Measurements from ENCODE around the gene NRXN2. TPM values are rescaled to one million over a fixed set of nuclear protein-coding genes. Genes with fewer than 3 reads are reported as not detected.

Gene NRXN2
- polyA plus RNA-seq, 3 donors, result 1.2 to 4.6 (median 2.7) TPM

DNA sequence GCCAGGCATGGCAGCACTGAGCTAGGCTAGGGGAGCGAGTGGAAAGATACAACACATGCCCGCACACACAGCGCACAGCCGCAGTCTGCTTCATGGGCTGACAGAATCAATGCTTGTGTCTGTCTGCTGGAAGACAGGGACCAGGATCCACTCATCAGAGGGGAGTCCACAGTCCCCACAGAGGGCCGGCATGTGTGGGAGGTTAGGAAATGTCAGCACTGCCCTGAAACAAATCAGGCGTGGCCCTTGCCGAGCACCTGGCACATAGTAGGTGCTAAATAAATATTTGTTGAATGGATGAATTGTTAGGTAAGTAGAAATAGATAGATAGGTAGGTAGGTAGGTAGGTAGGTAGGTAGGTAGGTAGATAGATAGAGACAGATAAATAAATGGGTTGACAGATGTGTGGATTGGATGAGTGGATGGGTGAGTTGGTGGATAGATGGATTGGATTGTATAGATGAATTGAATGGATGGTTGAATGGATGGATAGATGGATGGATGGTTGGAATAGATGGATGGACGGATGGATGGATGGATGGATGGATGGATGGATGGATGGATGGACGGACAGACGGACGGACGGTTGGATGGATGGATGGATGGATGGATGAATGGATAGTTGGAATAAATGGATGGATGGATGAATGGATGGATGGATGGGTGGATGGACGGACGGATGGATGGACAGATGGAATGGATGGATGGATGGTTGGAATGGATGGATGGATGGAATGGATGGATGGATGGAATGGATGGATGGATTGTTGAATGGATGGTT, 128.6 kb downstream of the NRXN2 start:
- WGBS, 3 donors, result 90 to 93% (median 92%) methylated on average over 14 of the region's 14 CpGs
- H3K27ac ChIP-seq (ENCODE audit: low read depth, low read length), result no peak overlapping the region

DNA sequence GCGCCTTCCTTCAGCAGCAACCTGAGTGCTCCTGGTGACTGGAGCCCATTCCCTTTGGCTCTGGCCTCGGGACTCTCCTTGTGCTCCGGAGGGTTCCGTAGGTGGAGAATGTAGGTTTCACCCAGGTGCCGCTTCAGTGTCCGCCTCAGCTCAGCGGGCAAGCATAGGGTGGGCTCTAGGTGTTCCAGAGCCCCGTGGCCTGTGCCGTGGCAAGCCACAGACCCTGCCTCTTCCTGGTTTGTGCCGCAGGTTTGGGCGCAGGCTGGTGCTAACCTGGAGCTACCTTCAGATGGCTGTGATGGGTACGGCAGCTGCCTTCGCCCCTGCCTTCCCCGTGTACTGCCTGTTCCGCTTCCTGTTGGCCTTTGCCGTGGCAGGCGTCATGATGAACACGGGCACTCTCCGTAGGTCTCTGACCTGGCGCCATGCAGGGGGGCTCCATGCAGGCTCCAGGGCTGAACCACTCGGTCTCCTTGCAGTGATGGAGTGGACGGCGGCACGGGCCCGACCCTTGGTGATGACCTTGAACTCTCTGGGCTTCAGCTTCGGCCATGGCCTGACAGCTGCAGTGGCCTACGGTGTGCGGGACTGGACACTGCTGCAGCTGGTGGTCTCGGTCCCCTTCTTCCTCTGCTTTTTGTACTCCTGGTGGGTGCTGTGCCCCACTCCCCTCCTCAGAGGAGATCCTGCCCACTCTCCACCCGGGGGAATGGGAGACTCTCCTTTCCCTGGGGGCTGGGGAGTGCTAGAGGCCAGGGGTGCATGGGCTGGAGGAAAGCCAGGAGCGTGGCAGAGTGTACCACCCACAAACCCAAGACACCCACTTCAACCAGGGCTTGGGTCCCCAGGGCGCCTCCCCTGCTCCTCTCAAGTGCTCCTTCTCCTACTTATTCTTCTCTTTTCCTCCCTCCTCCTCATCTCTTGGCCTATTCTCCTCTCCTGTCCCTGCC, 129.6 kb downstream of the NRXN2 start:
- no peak overlapping the region for H3K27ac ChIP-seq (ENCODE audit: low read depth, low read length)
- WGBS, 3 donors, result 86 to 90% (median 88%) methylated on average over 32 of the region's 32 CpGs

DNA sequence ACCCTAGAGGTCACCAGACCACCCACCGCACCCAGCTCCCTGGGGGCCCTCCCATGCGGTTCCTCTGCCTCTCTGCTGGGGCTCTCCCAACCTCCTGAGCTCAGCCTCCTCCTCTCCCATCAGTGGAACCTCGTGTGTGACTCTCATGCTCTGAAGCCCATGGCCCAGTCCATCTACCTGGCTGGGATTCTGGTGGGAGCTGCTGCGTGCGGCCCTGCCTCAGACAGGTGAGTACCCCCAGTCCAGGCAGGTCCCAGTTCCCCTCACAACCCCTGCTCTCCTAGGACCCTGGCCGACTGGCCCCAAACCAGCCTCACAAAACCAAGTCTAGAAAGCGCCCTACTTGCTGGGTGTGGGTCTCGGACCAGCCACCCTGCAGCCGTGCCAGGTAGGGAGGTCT, 130.3 kb downstream of the NRXN2 start:
- whole genome bisulfite sequencing, 3 donors, result 86 to 87% (median 87%) methylated on average over 9 of the region's 9 CpGs
- H3K27ac ChIP-seq (ENCODE audit: low read depth, low read length), result no peak overlapping the region

DNA sequence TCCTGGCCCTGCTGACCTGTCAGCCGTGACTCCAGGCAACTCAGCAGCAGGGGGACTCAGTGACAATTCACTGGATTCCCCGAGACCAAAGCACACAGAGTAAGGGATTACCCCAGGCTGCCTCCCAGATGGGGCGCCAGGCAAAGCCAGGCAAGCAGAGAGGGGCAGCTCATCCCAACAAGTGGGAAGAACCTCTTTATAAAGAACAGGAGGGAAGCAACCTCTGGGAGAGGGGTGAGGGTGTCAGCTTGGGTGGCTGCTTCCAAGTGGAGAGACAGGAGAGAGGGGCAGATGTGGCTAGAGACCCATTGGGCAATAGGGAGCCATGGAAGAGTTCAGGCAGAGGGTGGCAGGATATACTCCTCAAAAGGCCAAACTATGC, 130.8 kb downstream of the NRXN2 start:
- no peak overlapping the region for H3K27ac ChIP-seq (ENCODE audit: low read depth, low read length)
- WGBS, 3 donors, result 89 to 91% (median 90%) methylated on average over 3 of the region's 3 CpGs

DNA sequence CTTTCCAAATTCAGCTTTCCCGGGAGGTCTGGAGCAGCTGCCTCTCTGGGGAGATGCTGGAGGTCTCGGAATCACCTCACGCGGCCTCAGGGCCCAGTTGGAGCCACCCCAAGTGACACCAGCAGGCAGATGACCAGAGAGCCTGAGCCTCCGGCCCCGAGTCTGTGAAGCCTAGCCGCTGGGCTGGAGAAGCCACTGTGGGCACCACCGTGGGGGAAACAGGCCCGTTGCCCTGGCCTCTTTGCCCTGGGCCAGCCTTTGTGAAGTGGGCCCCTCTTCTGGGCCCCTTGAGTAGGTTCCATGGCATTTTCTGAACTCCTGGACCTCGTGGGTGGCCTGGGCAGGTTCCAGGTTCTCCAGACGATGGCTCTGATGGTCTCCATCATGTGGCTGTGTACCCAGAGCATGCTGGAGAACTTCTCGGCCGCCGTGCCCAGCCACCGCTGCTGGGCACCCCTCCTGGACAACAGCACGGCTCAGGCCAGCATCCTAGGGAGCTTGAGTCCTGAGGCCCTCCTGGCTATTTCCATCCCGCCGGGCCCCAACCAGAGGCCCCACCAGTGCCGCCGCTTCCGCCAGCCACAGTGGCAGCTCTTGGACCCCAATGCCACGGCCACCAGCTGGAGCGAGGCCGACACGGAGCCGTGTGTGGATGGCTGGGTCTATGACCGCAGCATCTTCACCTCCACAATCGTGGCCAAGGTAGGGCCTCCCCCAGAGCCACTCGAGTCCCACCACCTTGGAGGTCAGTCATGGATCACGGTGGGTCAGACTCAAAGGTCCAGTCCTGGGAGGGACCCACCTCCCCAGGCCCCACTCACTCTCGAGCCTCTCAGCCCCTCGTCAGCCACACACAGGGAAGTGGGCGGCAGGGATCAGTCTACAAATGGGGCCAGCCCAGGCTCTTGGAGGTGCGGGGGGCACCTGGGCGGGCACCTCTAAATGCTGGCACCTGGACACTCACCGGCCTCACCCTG, 131.5 kb downstream of the NRXN2 start:
- H3K27ac ChIP-seq (ENCODE audit: low read depth, low read length), result no peak overlapping the region
- 84 to 91% (median 85%) methylated on average over 35 to 36 of the region's 36 CpGs for WGBS, 3 donors

DNA sequence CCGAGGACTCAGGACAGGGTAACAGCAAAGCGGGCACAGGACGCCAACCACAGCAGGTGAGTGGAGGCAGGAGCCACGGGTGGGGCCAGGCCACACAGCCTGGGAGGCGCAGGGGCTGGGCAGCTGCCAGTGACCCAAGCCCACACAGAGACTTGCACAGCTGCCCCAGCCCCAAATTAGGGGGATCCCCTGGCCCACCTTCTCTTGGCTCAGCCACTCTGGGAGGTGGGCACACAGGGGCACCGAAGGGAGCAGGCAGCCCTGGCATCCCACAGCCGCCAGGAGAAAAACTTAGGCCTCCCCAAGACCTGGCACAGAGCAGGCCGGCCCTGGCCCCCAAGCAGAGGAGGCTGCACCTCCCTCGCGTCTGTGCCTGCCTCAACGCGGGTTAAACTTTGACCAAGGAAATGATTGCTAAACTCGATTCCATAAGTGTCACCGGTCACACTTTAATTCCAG, 132.2 kb downstream of the NRXN2 start, which contains the start of gene SLC22A12:
Gene SLC22A12 (plus strand): TSS at position 458 of the 459 bp plus-strand sequence. CDS start 337 bp downstream, outside the sequence.
- H3K27ac ChIP-seq (ENCODE audit: low read depth, low read length), result no peak within 1 kb of the TSS
- 63 to 73% (median 69%) methylated on average over 14 of the region's 14 CpGs for WGBS, 3 donors

DNA sequence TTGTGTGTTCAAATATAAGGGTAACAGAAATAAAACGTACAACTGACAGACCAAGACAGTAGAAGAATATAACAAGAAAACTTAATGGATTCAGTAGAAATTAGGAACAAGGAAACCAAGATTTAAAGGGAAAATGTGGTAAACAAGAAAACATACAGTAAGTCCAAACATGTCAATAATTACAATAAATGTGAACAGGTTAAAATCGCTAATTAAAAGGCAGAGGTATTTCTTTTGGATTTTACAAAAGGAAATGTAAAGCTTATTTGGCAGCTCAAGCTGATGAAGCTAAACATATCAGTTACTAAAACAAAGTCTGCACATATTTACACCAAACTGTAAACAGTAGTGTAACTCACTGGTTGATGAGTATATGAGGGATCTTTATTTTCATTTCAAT, 134.3 kb downstream of the NRXN2 start:
- H3K27ac ChIP-seq (ENCODE audit: low read depth, low read length), result no peak overlapping the region
- 94 to 97% (median 95%) methylated on average over 2 of the region's 2 CpGs for WGBS, 3 donors

DNA sequence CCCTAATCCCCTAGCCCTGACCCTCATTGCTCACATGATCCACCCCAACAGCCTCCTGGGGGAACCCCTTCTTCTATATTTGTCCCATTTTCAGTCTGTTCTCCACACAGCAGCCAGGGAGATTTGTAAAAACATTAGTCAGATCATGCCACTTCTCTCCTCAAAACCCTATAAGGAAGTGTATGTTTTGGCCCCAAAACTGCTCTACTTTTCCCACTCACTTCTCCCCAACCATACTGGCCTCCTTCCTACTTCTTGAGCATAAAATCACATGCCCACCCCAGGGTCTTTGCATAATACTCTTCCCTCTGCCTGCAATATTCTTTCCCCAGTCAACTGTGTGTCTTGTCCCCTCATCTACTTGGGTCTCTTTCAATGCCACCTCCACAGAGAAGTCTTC, 136.6 kb downstream of the NRXN2 start:
- no peak overlapping the region for H3K27ac ChIP-seq (ENCODE audit: low read depth, low read length)

DNA sequence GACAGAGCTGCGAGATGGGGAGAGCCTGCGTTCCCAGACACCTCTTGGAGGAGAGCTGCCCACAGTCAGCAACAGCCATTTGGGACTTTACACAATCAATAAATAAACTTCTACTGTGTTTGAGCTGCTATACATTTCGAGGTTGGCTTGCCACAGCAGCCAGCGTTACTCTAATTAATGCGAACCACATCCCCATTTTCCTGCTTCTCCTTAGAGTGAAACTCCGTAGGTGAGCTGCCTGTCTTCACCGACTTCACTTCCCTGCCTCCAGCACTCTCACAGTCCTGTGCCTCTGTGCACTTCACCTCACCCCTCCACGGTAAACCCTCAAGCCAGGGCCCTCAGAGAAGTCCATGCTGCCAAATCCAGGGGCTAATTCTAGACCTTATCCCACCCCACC, 137.8 kb downstream of the NRXN2 start:
- 50 to 66% (median 61%) methylated on average over 8 of the region's 8 CpGs for WGBS, 3 donors
- H3K27ac ChIP-seq (ENCODE audit: low read depth, low read length), result no peak overlapping the region

DNA sequence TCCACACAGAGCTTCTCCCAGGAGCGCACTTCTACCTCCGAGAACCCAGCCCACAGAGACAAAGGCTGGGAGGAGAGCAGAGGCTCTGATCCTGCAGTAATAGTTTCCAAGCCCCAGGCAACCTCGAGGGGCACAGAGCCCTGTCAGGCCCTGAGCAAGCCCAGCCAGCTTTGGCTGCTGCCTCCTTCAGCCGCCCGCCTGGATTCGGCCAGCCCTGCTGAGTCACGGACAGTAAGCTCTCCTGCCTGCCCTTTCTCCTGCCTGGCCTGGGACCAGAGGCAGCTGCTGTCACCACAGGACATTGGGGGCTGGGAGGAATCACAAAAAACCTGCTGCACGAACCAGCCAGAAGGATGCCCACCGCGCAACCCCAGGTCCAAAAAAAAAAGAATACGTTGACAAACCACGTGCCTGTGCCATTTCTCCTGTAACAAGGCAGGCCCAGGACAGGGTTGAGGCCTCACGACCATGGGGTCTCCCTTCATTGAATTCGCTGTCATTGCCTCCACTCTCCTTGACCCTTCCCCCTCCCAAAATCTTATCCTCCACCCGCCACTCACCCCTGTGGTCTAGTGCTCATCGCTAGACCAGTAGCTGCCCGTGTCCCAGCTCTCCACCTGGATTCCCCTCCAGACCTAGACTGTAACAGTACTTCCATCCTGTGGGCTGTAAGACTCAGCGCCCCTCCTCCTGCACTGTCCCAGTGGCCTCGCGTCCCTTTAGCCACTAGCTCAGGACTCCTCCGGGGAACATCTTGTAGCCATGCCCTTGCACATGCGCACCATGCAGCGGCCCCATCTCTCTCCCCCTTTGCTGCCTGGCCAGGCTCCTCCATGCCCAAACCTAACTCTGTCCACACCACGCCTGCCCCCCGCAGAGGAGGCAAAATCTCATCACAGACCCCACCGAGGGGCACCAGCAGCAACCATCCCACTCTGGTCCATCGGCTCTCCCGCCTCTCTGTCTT, 139.4 kb downstream of the NRXN2 start:
- 80 to 83% (median 80%) methylated on average over 28 of the region's 28 CpGs for WGBS, 3 donors
- no peak overlapping the region for H3K27ac ChIP-seq (ENCODE audit: low read depth, low read length)

DNA sequence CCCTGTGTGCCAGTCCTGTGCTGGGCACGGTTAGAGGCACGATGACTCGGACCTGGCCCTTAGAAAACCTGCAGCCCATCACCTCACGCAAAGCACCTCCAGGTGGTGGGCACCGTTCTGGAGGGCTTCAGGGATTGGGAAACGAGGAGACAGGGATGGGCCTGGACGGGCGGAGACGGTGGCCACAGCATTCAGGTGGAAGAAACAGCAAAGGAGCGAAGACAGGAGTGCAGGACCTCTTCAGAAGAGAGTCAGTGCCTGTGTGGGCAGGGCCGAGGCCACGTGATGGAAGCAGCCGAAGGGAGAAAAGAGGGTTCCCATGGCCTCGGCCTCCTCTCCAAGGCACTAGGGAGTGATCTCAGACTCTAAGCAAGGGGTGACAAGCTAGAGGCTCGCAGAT, 140.1 kb downstream of the NRXN2 start:
- WGBS, 3 donors, result 91 to 94% (median 91%) methylated on average over 15 of the region's 15 CpGs
- no peak overlapping the region for H3K27ac ChIP-seq (ENCODE audit: low read depth, low read length)

DNA sequence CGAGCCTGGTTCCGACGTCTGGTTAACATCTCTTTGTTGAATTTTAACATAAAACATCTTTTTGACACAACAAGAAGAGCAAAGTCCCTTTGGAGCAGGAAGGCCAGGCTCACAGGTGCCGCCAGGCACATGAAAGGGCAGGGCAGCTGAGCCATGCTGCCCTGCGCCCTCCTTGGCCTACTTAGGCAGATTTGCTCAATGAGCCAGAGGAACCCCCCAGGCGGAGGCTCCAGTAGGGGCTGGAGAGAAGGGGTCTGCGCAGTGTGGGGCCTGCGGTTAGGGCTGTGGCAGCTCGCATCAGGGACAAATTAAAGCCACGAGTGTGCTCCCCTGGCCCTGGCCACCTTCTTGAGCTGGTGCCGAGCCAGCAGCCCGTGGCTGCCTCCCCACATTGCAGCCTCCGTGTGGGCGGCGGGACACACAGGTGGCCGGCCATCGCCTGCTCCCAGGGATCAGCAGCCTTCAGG, 141.9 kb downstream of the NRXN2 start:
- WGBS, 3 donors, result 81 to 97% (median 94%) methylated on average over 17 of the region's 17 CpGs
- H3K27ac ChIP-seq (ENCODE audit: low read depth, low read length), result no peak overlapping the region

DNA sequence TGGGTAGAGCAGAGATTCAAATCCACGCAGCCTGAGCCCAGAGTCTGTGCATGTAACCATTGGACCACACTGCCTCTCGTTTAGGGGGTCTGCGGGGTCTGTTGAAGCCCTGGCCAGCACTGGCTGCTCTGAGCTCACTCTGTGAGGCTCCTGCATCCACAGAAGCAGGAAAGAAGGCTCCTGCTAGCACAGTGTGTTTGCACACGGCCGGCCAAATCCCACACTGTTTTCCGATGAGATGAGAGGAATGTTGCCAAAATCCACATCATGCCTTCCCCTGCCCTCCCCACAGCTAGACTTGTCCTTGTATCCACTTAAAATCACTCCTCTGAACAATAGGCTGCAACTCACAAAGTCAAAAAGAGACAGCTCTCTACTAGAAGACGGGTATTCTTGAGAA, 142.6 kb downstream of the NRXN2 start:
- H3K27ac ChIP-seq (ENCODE audit: low read depth, low read length), result no peak overlapping the region
- WGBS, 3 donors, result 48 to 54% (median 53%) methylated on average over 7 of the region's 7 CpGs

DNA sequence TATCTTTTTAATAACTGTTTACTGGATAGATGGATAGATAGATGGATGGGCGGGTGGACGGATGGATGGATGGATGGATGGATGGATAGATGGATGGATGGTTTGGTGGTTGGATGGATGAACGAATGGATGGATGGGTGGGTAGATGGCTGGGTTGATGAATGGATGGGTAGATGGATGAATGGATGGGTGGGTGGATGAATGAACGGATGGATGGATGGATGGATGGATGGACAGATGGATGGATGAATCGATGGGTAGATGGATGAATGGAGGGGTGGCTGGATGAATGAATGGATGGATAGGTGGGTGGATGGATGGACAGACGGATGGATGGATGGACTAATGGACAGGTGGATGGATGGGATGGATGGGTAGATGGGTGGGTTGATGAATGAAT, 145.8 kb downstream of the NRXN2 start:
- WGBS, 3 donors, result 89 to 94% (median 93%) methylated on average over 6 of the region's 6 CpGs
- H3K27ac ChIP-seq (ENCODE audit: low read depth, low read length), result no peak overlapping the region

DNA sequence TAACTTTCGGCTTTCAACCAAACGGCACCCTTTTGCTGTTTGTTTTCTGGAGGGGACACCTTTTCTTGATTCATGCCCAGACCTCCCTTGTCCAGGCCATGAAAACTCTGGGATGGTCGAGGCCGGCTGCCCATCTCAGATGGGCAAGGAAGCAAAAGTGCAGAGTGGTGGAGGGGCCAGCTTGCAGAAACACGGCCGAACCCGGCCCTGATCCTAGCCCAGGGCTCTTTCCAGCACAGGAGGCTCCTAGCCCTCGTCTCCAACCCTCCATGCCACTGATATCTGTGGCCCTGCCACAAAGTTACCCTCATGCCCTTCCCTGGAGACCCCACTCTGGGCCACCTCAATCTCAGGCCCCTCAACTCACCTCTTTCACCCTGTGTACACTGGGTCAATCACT, 150.9 kb downstream of the NRXN2 start:
- H3K27ac ChIP-seq (ENCODE audit: low read depth, low read length), result no peak overlapping the region
- WGBS, 3 donors, result 90 to 91% (median 91%) methylated on average over 8 of the region's 8 CpGs

DNA sequence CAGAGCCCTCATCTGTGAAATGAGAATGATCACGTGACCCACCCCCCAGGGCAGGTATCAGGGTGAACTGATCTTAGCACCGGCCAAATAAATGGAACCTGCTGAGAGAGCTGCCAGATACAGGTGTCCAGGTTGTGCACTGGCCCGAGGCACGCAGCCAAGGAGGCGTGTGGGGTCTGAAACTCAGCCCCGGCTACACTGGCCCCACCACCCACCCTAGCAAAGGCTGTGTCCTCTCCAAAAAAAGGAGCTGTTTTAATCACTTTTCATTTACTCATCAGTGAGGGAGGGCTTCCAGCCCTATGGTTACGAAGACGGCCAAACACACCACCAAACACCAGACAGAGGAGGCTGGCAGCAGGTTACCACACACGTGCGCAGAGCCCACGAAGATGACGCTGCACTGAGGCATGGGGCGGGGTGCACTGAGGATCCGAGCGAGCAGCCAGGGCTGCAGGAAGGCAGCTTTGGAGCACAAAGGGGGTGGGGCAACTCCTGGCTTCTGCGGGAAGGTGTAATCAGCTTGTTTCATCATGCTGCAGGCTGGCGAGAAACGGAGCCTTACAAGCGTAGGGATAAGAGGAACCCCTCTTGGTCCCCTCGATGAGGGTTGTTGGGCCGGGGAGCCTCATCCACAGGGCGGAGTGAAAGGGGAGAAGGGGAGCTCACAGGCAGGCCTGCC, 151.4 kb downstream of the NRXN2 start:
- no peak overlapping the region for H3K27ac ChIP-seq (ENCODE audit: low read depth, low read length)
- 57 to 72% (median 65%) methylated on average over 22 of the region's 22 CpGs for WGBS, 3 donors

DNA sequence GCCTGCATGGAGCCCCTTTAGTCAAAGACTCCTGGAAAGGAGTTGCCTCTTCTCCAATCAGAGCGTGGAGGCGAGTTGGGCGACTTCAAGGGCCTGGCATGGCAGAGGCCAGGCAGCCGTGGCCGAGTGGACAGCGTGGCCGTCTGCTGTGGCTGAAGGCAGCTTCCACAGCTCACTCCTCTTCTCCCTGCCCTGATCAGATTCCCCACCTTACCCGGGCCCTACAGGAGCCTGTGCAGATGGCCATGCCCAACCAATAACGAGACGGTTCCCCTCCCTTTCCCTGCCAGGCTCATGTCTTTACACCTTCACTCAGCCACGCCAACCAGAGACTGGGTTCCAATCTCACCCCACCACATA, 152.0 kb downstream of the NRXN2 start:
- WGBS, 3 donors, result 85 to 94% (median 94%) methylated on average over 11 of the region's 11 CpGs

More for the DNA sequence above, 152.0 kb downstream of the NRXN2 start:
- H3K27ac ChIP-seq (ENCODE audit: low read depth, low read length), result no peak overlapping the region
